ENCODE measurements around the gene PWWP2B.
A peak's percentile ranks its signal among the peaks of the same experiment; 100 is the strongest.

Gene PWWP2B

GRCh38 chr10:132395704-132396493 lies 1.1 kb upstream of the PWWP2B start:
- DNase-seq (ENCODE audit: insufficient read length, low spot score) = no peak

GRCh38 chr10:132396494-132397035 lies 435 bp upstream of the PWWP2B start:
- TF ChIP-seq PAX5 (IDR thresholded peaks at IDR 0.05; ENCODE audit: insufficient read depth, low read length, severe bottlenecking) = no peak
- no peak for FAIRE-seq
- peak; percentile 80 for DNase-seq (ENCODE audit: insufficient read length, low spot score)

More at GRCh38 chr10:132395704-132396493, 1.1 kb upstream of the PWWP2B start:
- FAIRE-seq = no peak
- no peak for TF ChIP-seq POLR2AphosphoS5 (IDR thresholded peaks at IDR 0.05; ENCODE audit: low read depth, low read length)
- TF ChIP-seq POU2F2 (IDR thresholded peaks at IDR 0.05; ENCODE audit: low read depth, low read length) = no peak
- TF ChIP-seq SPI1 (IDR thresholded peaks at IDR 0.05; ENCODE audit: low read depth, low read length) = no peak
- TF ChIP-seq POLR2A (IDR thresholded peaks at IDR 0.05; ENCODE audit: low read depth, low read length) = no peak

- DNase-seq (ENCODE audit: insufficient read length, low spot score) (no peak), FAIRE-seq (peak; percentile 72)
- TF ChIP-seq POLR2AphosphoS5 (IDR thresholded peaks at IDR 0.05; ENCODE audit: low read depth, low read length) (no peak), POU2F2 (IDR thresholded peaks at IDR 0.05; ENCODE audit: low read depth, low read length) (no peak), POLR2A (IDR thresholded peaks at IDR 0.05; ENCODE audit: low read depth, low read length) (no peak), PAX5 (IDR thresholded peaks at IDR 0.05; ENCODE audit: insufficient read depth, low read length, severe bottlenecking) (no peak), SPI1 (IDR thresholded peaks at IDR 0.05; ENCODE audit: low read depth, low read length) (no peak), TAF1 (IDR thresholded peaks at IDR 0.05; ENCODE audit: low read depth, low read length) (no peak)
These were observed 918 bp downstream of the PWWP2B start for GRCh38 chr10:132397671-132398565.

- DNase-seq (ENCODE audit: insufficient read length, low spot score) = no peak
- TF ChIP-seq TAF1 (IDR thresholded peaks at IDR 0.05; ENCODE audit: low read depth, low read length) = no peak
- TF ChIP-seq SPI1 (IDR thresholded peaks at IDR 0.05; ENCODE audit: low read depth, low read length) = no peak
- no peak for TF ChIP-seq POLR2A (IDR thresholded peaks at IDR 0.05; ENCODE audit: low read depth, low read length)
- no peak for TF ChIP-seq POU2F2 (IDR thresholded peaks at IDR 0.05; ENCODE audit: low read depth, low read length)
- no peak for TF ChIP-seq POLR2AphosphoS5 (IDR thresholded peaks at IDR 0.05; ENCODE audit: low read depth, low read length)
These were observed 1.6 kb downstream of the PWWP2B start for GRCh38 chr10:132398566-132398991.

GRCh38 chr10:132399117-132400035 lies 2.4 kb downstream of the PWWP2B start:
- FAIRE-seq = no peak
- no peak for DNase-seq (ENCODE audit: insufficient read length, low spot score)

More at GRCh38 chr10:132398566-132398991, 1.6 kb downstream of the PWWP2B start:
- no peak for FAIRE-seq

GRCh38 chr10:132400041-132400546 lies 3.1 kb downstream of the PWWP2B start:
- FAIRE-seq = no peak
- no peak for DNase-seq (ENCODE audit: insufficient read length, low spot score)
- TF ChIP-seq TAF1 (IDR thresholded peaks at IDR 0.05; ENCODE audit: low read depth, low read length) = no peak
- TF ChIP-seq POLR2AphosphoS5 (IDR thresholded peaks at IDR 0.05; ENCODE audit: low read depth, low read length) = no peak
- TF ChIP-seq SPI1 (IDR thresholded peaks at IDR 0.05; ENCODE audit: low read depth, low read length) = no peak
- TF ChIP-seq PAX5 (IDR thresholded peaks at IDR 0.05; ENCODE audit: insufficient read depth, low read length, severe bottlenecking) = no peak
- no peak for TF ChIP-seq POU2F2 (IDR thresholded peaks at IDR 0.05; ENCODE audit: low read depth, low read length)

More at GRCh38 chr10:132399117-132400035, 2.4 kb downstream of the PWWP2B start:
- TF ChIP-seq SPI1 (IDR thresholded peaks at IDR 0.05; ENCODE audit: low read depth, low read length) (no peak), POLR2A (IDR thresholded peaks at IDR 0.05; ENCODE audit: low read depth, low read length) (no peak), POU2F2 (IDR thresholded peaks at IDR 0.05; ENCODE audit: low read depth, low read length) (no peak), POLR2AphosphoS5 (IDR thresholded peaks at IDR 0.05; ENCODE audit: low read depth, low read length) (no peak), PAX5 (IDR thresholded peaks at IDR 0.05; ENCODE audit: insufficient read depth, low read length, severe bottlenecking) (no peak), TAF1 (IDR thresholded peaks at IDR 0.05; ENCODE audit: low read depth, low read length) (no peak)

- DNase-seq (ENCODE audit: insufficient read length, low spot score) (no peak), FAIRE-seq (no peak)
- no peak for TF ChIP-seq POU2F2 (IDR thresholded peaks at IDR 0.05; ENCODE audit: low read depth, low read length)
- no peak for TF ChIP-seq PAX5 (IDR thresholded peaks at IDR 0.05; ENCODE audit: insufficient read depth, low read length, severe bottlenecking)
- TF ChIP-seq POLR2AphosphoS5 (IDR thresholded peaks at IDR 0.05; ENCODE audit: low read depth, low read length) = no peak
These were observed 3.6 kb downstream of the PWWP2B start for GRCh38 chr10:132400547-132401151.

GRCh38 chr10:132401401-132402118 lies 4.6 kb downstream of the PWWP2B start:
- no peak for TF ChIP-seq POLR2A (IDR thresholded peaks at IDR 0.05; ENCODE audit: low read depth, low read length)
- DNase-seq (ENCODE audit: insufficient read length, low spot score) = no peak
- FAIRE-seq = no peak

Data from GM12891 (cell line).